WERI-Rb-1 (cell line): Measurements from ENCODE around the gene LGSN.

Experiments used
- DNase-seq: peaks from one replicate; pipeline ENCODE4 v3.0.0-alpha.2; 2020
- H3K27ac ChIP-seq: fragments of 250-450 bp; sonication (Bioruptor Pico); 2 replicates; pipeline ENCODE4 v1.5.1; 2020; ENCODE audit warnings: mild to moderate bottlenecking, moderate library complexity
- H3K27me3 ChIP-seq: fragments of 250-450 bp; sonication (Bioruptor Pico); 2 replicates; pipeline ENCODE4 v1.5.1; 2021; ENCODE audit warnings: mild to moderate bottlenecking, low read depth, moderate library complexity; ENCODE audit not compliant: insufficient read depth, severe bottlenecking
- H3K36me3 ChIP-seq: fragments of 250-450 bp; sonication (Bioruptor Pico); 2 replicates; pipeline ENCODE4 v1.5.1; 2020; ENCODE audit warnings: mild to moderate bottlenecking, moderate library complexity
- H3K4me3 ChIP-seq: 2 replicates; pipeline ENCODE4 v1.5.1; 2011; ENCODE audit warnings: low read depth, mild to moderate bottlenecking, control low read depth, low read length
- H3K9me3 ChIP-seq: fragments of 250-450 bp; sonication (Bioruptor Pico); 2 replicates; pipeline ENCODE4 v1.5.1; 2021; ENCODE audit warnings: mild to moderate bottlenecking, moderate library complexity; ENCODE audit not compliant: severe bottlenecking
- TF ChIP-seq, protein P1 (sequence below): IDR thresholded peaks from 2 replicates; pipeline ENCODE4 v1.5.1; 2011; ENCODE audit warnings: low read depth, mild to moderate bottlenecking, control low read depth, inconsistent platforms, low read length

The LGSN gene

DNA sequence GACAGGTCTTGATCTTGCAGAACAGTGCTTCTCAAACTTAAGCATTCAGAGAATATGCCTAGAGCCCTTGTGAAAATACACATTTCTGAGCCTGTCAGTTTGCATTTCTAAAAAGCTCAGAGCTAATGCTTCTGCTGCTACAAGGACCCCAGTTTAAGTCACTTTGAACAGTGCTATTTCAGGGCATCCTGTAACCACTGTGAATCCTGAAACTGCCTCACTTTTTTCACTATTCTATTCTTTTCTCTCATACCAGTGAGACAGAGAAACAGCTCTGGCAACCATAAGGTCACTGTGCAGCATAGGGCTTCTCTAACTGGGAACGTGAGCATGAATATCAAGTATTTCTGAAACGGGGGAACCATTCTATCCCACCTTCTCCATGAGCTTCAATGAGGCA, 51.2 kb downstream of the LGSN start:
- TF ChIP-seq, protein P1, sequence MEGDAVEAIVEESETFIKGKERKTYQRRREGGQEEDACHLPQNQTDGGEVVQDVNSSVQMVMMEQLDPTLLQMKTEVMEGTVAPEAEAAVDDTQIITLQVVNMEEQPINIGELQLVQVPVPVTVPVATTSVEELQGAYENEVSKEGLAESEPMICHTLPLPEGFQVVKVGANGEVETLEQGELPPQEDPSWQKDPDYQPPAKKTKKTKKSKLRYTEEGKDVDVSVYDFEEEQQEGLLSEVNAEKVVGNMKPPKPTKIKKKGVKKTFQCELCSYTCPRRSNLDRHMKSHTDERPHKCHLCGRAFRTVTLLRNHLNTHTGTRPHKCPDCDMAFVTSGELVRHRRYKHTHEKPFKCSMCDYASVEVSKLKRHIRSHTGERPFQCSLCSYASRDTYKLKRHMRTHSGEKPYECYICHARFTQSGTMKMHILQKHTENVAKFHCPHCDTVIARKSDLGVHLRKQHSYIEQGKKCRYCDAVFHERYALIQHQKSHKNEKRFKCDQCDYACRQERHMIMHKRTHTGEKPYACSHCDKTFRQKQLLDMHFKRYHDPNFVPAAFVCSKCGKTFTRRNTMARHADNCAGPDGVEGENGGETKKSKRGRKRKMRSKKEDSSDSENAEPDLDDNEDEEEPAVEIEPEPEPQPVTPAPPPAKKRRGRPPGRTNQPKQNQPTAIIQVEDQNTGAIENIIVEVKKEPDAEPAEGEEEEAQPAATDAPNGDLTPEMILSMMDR, result no peak
- no peaks in the 10 kb centered on the region for H3K27me3 ChIP-seq
- no peaks in the 10 kb centered on the region for H3K36me3 ChIP-seq
- H3K27ac ChIP-seq, result no peak overlapping the region
- no peak for DNase-seq
- H3K4me3 ChIP-seq, result no peak overlapping the region
- H3K9me3 ChIP-seq, result no peaks in the 10 kb centered on the region

- no peaks in the 10 kb centered on the region for H3K36me3 ChIP-seq
- no peak overlapping the region for H3K27ac ChIP-seq
- TF ChIP-seq, protein P1, result no peak
- no peak for DNase-seq
- H3K9me3 ChIP-seq, result no peaks in the 10 kb centered on the region
- H3K27me3 ChIP-seq, result no peaks in the 10 kb centered on the region
- H3K4me3 ChIP-seq, result no peak overlapping the region
Observed at GRCh38 chr6:63267828-63268227, 52.0 kb downstream of the LGSN start.

GRCh38 chr6:63267046-63267445, 52.7 kb downstream of the LGSN start:
- Histone ChIP-seq H3K4me3 (no peak overlapping the region), H3K9me3 (no peaks in the 10 kb centered on the region), H3K27me3 (no peaks in the 10 kb centered on the region), H3K36me3 (no peaks in the 10 kb centered on the region), H3K27ac (no peak overlapping the region)
- DNase-seq, result no peak
- TF ChIP-seq, protein P1, result no peak

- Histone ChIP-seq H3K27ac (no peak overlapping the region), H3K9me3 (no peaks in the 10 kb centered on the region), H3K36me3 (no peaks in the 10 kb centered on the region), H3K27me3 (no peaks in the 10 kb centered on the region), H3K4me3 (no peak overlapping the region)
- no peak for DNase-seq
- TF ChIP-seq, protein P1, result no peak
Observed at GRCh38 chr6:63263444-63263843, 56.3 kb downstream of the LGSN start.

DNA sequence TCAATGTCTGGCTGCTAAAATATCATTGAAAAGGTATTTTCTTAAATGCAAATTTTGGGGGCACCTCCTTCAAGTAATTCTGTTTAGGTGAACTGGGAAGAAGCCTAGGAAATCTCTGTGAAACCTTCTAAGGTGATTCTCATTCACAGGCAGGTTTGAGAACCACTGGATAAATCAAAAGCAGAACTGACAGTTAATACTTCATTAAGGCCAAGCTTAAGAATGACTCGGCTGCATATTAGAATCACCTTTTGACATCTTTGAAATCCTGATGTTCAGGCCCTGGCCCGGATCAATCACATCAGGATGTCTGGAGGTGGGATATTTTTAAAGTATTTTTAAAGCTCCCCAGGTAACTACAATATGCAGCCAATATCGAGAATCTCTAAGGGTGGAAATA, 58.0 kb downstream of the LGSN start:
- Histone ChIP-seq H3K4me3 (no peak overlapping the region), H3K9me3 (no peaks in the 10 kb centered on the region), H3K27ac (no peak overlapping the region), H3K36me3 (no peaks in the 10 kb centered on the region), H3K27me3 (no peaks in the 10 kb centered on the region)
- TF ChIP-seq, protein P1, result no peak
- DNase-seq, result no peak

GRCh38 chr6:63259153-63259552, 60.6 kb downstream of the LGSN start:
- H3K27ac ChIP-seq, result no peak overlapping the region
- no peak overlapping the region for H3K4me3 ChIP-seq
- H3K27me3 ChIP-seq, result no peaks in the 10 kb centered on the region
- no peaks in the 10 kb centered on the region for H3K9me3 ChIP-seq
- no peaks in the 10 kb centered on the region for H3K36me3 ChIP-seq
- TF ChIP-seq, protein P1, result no peak
- no peak for DNase-seq
